Kidney tubule cell (primary cell): Measurements from ENCODE around the gene CCL20.
"Not testable (repeated sequence)": the region's sequence is repeated elsewhere in the genome, so short reads cannot be mapped to it uniquely, and the experiment has no call there.

Source experiments
- DNase-seq: peaks from one replicate; pipeline ENCODE4 v3.0.0-alpha.2; 2018; ENCODE audit warnings: low spot score

The CCL20 gene, protein sequence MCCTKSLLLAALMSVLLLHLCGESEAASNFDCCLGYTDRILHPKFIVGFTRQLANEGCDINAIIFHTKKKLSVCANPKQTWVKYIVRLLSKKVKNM

DNA sequence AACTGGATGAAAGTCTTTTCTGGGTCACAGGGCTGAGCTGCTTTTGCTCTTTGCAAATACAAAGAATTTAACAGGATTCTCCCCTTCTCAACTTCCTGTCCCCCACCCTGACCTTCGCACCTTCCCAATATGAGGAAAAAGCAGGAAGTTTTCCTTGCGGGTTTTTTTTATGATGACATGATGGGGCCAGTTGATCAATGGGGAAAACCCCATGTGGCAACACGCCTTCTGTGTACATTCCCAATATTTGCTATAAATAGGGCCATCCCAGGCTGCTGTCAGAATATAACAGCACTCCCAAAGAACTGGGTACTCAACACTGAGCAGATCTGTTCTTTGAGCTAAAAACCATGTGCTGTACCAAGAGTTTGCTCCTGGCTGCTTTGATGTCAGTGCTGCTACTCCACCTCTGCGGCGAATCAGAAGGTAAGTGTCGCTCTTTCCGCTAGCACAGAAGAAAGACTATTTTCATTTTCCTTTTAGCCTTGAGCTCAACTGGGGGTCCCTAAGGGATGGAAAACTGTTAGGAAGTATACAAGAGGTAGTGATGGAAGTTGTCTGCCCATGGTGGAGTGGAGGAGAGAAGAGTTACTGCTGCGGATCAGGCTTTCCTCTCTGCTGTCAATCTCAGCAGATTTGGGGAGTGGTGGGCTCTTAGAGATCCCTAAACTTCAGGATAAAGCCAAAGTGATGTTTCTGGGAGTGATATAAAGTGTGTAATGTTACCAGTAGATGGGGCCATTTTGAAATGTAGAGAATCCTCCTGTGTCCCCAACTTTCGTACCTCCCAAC lies at the start of gene CCL20:
Gene CCL20 (plus strand): TSS at position 281 of the 792 bp plus-strand sequence. CDS start 70 bp downstream, at position 351.
- DNase-seq: peak; percentile 39

DNA sequence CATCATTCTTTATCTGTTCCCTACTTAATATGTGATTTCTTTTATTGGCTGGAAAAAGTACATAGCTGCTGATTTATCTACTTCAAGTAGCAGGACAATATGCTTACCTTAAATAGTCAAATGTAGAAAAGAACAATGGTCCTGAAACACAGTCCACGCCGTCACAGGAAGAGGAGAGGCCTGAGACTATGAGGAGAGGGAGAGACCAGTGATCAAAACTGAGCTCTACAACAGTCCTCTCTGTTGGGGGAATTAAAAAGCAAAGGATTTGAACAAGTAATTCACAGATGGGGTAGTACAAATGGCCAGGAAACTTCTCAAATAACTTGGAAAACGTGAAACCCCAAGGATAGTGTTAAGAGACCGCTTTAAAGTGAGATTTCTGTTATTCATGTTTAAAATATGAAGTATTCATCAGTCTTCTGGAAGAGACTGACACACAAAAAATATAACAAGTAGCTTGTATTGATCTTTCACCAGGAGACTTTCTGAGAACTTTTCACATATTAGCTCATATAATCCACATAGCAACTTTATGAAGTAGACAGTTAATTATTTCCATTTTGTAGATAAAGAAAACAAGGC lies 47.8 kb upstream of the CCL20 start:
- no peak for DNase-seq

DNA sequence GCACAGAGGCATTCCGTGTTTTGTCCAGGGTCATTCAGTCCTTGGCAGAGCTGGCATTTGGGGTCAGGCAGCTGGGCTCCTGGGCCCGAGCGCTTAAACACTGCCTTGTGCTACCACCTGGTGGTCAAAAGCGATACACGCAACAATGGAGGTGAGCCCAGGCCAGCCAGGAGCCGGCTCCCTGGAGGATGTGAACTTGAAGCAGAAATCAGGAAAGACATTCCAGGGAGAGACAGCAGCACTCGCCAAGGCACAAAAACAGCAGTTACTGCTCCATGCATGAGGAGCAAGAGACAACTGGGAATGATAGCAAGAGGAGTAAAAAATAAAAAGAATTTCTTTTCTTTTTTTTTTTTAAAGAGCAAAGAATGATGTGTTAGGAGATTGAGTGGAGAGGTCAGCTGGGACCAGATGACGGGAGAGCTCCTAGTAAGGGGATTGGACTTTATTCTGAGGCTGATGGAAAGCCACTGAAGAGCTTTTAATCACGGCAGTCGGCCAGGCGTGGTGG lies 47.2 kb upstream of the CCL20 start:
- DNase-seq: peak; percentile 84

DNA sequence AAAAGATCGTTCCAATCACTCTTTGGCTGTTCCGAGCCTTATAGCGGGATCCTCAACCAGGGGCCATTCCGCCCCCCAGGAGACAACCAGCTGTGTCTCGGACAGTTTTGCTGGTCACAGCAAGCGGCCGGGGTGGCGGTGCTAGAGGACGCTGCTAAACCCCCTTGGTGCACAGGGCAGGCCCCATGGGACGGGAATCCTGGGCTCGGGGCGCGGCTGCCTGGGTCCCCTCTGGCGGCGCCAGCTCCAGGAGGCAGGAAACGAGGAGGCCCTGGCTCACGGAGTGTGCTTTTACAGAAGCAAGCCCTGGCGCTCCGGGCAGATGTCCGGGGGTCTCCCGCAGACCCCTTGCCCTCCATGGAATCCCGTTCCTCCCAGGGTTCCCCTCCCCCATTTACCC lies 45.8 kb upstream of the CCL20 start:
- DNase-seq: no peak

DNA sequence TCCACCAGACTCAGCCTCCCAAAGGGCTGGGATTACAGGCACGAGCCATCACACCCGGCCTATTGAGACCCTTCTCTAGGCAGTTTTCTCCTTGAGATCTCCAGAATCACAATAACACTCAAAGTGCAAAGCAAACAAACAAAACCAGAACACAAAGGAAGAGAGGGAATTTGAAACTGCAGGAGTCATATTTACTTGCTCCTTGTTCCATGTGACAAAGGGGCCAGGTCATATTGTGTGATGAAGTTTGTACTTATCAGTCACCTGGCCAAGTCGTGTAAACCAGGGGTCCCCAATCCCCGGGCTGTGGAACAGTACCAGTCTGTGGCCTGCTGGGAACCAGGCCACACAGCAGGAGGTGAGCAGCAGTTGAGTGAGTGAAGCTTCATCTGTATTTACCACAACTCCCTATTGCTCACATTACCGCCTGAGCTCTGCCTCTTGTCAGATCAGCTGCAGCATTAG lies 41.4 kb upstream of the CCL20 start:
- no peak for DNase-seq

DNA sequence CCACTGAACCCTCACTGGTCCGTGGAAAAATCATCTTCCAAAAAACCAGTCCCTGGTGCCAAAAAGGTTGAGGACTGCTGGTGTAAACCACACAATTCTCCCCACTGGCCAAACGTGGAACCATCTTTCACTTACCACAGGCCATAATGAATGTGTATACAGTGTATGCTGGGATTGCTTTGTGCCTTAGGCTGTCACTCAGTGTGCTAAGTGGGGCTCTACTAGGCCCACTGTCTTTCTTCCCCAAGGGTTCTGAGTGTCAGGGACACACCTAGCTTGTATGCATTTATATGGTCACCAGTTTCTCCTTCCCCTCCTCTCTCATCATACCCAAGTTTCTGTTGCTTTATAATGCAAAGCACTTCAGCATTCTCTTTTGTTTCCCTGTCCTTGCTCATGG lies 40.7 kb upstream of the CCL20 start:
- DNase-seq: no peak

DNA sequence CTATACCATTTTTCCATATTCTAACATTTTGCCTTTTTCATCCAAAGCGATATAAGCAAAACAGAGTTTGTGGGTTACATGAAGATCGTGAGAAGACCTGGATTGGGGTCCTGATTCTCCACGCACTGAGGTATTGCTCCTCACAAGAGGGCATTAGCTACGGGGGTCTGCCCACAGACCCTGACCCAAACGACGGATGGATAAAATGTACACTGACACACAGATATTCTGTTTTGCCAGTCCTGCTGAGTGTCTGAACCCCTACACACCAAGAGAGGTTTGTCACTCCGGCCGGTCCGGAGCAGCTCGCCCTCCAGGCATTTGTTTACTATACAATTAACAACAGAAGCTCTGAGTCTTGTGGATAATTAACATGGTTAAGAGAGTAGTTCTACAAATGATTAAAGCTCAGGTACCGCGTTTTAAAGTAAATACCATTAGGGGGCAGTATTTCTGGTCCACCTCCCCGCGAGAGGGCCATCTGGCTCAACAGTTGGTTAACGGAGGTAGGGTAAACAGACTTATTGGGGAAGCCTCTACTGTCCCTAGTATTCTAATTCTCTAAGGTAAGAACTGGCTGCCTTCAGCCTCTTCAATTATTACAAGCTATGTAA lies 39.5 kb upstream of the CCL20 start:
- peak; percentile 68 for DNase-seq

DNA sequence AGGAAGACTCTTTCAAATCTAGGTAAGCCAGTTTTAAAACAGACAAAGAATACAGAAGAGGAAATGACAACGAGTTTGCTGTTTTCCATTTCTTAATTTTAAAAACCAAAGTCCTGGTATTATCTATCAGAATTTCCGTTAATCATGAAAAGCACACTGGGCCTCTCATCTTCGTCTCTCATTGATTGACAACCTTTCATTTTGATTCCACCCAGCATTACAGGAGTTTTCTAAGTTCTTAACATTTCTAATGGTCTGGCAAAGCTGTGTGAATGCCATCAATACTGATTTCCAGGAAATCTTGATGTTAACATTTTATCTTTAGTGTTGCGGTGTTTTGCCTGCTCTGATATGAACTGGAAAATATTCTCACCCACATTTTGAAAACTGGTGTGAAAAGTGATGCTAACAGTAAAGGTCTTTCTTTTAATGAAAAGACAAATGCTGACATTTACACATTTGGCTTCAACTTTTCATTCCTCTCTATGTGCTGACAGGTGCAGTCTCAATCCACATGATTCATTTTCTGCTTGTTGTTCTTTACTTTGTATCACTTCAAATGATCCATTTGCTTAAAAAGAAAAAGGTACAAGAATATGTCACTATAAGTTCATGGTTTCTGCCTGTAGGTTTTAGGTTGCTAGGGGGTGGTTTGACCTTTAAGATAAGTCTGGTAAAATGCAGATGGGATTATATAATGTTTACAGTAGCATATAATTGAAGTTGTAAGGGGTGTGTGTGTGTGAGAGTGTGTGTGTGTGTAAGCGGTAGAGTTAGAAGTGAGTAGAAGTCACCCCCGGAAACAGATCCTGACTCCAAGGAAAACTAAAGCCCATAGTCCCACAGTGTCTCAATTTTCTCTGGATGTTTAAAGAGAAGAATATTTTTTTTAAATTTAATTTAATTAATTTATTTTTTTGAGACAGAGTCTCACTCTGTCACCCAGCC lies 38.5 kb upstream of the CCL20 start:
- no peak for DNase-seq

DNA sequence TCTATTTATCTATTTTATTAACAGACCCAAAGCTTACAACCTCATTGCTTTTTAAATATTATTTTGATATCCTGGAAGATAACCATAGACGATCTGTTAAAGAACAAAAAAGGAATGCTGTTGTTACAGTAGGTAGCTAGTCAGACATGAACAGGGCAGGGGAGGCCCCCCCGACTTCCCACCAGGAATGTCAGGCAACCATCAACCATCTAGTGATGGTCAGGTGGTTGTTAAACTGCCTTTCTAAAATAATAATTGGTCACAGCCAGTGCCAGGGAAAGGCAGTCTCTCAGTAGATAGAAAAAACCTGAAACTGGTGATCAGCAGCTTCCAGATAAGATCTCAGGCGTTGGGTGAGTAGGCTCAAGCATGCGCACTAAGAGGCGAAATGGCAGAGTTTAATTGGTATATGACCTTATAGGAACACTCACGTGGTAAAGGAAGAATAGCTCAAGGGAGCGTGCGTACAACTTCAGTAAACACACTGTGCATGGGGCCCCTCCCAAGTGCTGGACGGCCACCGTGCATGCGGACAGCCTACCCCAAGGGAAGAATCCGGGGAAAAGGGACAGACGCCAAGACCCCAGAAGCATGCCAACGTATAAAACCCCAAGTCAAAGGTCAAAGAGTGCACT lies 32.5 kb upstream of the CCL20 start:
- peak; percentile 49 for DNase-seq

DNA sequence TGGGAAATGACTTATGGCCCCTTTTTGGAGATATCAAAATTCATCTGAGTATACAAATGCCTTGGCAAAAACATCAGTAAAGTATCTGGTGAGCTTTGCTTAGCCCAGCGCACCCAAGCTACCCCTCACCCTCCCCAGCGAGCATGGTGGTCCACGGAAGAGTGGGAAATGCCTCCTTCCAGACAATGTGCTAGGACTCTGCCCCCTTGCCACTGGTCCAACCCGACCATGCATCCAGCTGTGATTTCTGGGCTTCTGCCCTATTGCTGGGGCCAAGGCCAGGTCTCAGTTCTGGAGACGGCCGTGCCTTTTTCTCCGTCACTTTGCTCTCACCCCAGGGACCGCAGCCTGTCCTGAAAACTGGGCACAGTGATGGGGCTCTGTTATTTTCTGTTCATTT lies 31.8 kb upstream of the CCL20 start:
- no peak for DNase-seq

DNA sequence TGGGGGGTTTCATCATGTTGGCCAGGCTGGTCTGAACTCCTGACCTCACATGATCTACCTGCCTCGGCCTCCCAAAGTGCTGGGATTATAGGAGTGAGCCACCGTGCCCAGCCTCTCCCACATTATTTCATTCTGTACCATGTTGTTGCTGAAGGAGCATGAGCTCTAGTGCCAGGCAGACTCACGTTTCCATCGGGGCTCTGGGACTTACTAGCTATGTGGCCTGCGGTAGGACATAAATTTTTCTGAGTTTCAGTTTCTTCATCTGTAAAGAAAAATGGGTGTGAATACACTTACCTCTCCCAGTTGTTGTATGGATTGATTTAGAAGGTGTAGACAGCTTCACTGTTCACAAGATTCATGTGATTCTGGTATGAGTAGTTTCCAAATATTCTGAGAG lies 30.8 kb upstream of the CCL20 start:
- no peak for DNase-seq

DNA sequence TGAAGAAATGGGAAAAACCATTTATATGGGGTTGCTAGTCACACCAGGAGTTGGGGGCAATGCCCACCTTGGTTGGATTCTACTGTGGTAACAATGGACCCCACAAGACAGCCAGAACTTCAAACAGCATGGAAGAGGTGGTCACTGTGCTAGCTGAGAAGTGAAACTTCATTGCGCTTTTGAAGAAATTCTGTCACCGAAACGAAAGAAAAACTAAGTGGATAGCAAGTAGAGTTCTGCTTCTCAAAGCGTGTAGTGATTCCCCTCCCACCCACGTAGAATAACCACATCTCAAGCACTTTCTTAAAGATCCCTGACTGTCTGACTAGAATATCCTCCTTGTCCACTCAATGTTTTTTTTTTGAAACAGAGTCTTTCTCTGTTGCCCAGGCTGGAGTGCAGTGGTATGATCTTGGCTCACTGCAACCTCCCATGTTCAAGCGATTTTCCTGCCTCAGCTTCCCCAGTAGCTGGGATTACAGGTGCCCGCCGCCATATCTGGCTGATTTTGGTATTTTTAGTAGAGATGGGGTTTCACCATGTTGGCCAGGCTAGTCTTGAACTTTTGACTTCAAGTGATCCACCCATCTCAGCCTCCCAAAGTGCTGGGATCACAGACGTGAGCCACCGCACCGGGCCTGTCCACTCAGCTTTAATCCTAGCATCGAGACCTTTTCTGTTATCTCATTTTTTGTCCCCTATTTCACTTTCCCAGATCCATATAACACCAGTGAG lies 30.1 kb upstream of the CCL20 start:
- DNase-seq: no peak

DNA sequence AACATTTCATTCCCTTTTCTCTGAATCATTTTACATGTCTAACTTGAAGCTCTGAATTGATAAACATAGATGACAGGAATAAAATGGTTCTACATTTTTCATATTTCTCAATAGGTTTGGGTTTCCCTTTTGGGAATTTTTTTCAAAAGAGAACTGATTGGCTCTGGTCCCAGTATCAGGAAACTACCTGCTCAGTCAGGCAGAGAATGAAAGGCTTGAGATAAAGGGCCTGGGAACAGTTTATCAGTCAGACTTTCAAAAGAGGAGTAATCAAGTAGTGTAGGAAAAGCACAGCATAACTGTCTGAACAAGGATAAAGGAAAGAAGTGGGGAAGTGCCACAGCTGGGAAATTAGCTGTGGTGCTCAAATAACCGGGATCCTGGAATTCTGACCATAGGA lies 28.3 kb upstream of the CCL20 start:
- DNase-seq: no peak

DNA sequence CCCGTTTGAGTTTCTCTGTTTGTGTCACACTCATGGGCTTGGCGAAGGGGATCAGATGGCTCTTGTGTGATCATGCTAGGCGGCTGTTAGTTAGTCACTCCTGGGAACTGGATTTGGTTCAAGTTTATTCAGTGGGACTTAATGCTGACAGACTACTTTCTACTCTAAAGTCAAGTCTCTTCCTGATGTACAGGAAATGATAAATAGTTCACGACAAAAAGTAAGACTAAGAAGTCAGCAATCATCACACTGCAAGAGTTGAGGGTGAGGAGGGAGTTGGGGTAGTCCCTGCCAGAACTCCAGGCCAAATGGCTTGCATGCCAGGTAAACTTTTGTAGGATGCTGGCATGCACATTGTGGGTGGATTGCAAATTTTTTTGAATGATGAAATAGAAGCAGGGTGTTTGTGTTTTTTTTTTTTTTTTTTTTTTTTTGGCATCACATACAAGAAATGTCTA lies 25.1 kb upstream of the CCL20 start:
- peak; percentile 44 for DNase-seq

DNA sequence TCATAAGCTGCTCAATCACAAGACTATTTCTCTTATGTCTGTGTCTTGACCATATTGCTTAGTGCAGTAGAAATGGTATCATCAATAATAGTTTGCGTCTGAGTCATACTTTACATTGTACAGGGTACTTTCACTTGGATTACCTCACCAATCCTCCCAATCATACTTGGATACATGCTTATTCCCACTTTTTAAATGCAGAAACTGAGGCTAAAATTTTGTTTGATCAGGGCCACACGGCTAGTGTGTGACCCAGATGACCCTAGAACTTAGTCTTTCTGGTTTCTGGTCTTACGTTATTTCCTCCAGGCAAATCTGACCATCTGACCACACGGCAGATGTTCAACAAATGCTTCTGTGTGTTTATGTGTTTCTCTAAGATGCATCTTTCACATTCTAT lies 23.8 kb upstream of the CCL20 start:
- no peak for DNase-seq

DNA sequence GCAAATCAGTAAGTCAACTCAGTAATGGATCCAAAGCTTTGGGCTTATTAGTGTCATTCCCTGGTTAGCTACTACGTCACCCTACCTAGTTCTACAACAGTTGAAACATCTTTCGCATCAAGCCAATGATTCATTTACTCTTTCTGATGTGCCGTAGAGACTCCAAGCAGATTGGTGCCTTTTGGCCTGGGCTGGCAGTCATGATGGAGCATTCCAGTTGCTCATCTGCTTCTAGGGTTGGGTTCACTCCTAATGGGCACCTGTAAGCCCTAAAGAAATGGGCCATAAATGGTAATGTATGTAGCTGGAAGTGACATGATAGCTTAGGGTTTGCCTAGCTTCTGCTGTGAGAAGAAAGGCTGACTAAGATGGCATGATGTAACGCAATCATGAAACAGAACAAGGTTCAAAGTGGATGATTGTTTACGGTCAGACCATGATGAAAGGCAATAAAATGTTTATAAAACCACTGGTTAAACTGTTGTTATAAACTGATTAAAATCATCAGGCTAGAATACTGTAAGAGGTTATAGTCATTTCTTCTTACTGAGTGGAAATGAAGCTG lies 20.4 kb upstream of the CCL20 start:
- no peak for DNase-seq

DNA sequence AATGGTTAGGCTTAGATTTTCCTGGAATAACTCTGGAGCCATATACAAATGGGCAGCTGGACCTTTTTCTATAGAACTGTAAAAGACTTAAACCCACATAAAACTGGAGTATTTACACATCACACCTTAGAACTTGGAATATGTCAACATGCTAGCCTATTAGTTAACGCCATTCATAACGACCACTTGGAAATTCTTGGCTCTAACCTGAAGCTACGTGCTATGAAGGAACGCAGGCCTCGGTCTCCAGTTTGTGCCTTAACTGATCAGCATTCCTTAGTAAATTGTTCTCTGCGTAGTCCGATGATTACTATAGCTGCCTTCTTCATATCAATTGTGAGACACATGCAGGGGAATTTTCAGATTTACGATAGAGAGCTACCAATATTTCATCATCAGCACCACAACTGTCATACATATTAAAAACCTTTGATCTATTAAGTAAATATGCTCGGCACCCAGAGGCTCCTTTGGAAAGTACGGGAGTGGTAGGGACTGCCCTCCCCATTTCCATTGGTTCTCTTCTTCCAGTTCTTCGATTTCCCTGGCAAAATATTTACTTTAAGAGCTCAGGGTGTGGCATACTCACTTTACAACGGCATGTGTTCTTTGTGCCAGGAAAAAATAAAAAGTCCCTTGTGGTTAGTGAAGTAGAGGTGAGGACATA lies 17.5 kb upstream of the CCL20 start:
- no peak for DNase-seq

DNA sequence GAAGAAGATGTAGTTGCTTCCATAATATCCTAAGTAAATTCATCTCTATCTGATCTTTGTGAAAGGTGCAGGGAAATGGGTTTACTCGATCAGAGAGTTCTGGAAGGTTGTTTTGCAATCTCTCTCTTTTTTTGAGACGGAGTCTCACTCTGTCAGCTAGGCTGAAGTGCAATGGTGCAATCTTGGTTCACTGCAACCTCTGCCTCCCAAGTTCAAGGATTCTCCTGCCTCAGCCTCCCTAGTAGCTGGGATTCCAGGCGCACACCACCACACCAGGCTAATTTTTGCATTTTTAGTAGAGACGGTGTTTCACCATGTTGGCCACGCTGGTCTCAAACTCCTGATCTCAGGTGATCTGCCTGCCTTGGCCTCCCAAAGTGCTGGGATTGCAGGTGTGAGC lies 16.9 kb upstream of the CCL20 start:
- not testable (repeated sequence) for DNase-seq

DNA sequence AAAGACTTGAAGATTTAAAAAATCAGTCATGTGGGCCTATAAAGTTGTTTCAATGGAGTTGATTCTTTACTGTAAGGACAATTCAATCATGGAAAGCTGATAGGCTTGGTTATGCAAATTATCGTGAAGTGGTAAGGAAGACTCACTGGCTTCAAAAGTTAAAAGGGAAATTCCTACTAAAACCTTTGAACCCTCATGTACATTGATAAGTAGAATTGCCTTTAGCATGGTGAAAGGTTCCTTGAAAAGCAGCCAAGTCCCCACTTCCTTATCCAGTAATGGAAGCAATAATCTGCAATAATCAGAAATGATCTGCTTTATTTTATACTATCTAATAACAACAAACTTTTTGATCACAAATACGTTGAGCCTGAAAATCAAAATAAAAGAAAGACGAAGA lies 14.4 kb upstream of the CCL20 start:
- no peak for DNase-seq

DNA sequence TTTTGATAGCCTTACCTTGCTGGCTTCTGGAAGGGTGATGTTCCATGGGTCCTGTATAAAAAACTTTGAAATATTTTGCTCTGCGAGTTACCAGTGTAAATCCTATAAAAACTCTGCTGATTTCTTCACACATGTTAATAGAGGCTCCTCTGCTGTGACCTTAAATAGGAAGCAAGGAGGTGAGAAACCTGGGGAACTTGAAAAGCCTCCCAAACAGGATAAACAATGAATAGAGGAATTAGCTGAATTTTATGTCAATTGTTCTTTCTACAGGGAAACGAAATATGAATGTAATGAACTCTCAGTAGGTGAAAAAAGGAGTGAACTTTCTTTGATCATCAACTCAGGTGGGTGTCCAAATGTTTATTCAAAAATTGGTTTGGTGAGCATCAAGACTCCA lies 10.8 kb upstream of the CCL20 start:
- no peak for DNase-seq
